Measurements from ENCODE around the gene ECI1.

DNA sequence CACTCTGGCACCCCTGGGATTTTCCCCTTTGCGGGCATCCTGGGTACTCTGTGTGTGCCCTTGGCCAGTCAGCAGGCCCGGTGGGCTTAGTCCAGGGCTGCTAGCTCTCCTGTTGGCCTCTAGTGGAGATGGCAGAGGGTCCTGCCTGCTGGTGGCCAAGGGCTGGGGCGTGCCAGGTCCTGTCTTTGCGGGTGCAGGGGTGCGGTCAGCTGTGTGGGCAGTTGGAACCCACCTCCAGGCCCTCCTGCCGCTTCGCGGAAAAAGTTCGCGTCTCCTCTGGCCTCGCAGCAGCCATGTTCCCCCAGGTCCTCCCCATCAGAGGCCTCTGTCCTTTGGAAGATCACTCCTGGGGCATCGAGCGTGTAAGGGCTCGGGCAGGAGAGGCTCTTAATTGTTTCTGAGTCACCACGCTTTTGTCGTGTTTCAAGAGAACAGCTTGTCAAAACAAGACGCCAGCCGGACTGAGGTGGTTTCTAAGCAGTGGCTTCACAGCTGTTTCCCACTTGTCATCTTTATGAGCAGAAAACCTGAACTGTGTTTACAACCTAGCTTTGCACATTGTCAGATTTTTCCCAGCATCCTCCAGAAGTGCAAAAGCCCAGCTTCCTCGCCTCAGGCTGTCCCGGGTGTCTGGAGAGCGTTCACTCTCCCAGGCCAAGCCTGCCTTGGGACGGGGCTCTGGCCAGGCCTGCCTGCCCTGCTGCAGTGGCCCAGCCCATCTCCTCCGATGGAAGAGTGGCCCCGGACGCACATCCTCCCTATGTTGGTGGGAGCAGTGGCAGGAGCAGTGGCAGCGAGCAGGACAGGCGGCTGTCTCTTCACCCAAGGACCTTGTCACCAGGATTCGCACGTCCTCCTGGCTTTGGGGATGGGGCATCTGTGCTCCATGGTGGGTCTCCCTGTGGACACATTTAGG lies 20.1 kb downstream of the ECI1 start:
- TF ChIP-seq CTCF (IDR thresholded peaks at IDR 0.05; ENCODE audit: low read depth, low read length) (no peak), EZH2phosphoT487 (IDR thresholded peaks at IDR 0.05; ENCODE audit: low read depth) (no peak)

All from OCI-LY3 (cell line).